ENCODE data around the gene ADIPOQ. TPM values are rescaled to one million over a fixed set of nuclear protein-coding genes. Genes with fewer than 3 reads are reported as not detected.
"Not testable (repeated sequence)": the region's sequence is repeated elsewhere in the genome, so short reads cannot be mapped to it uniquely, and the experiment has no call there.

ADIPOQ gene
- total and polyA plus RNA-seq, 2 of the 13 experiments (the other 11 are each of a cell fraction or from before 2014, with no cell fraction given): not detected

DNA sequence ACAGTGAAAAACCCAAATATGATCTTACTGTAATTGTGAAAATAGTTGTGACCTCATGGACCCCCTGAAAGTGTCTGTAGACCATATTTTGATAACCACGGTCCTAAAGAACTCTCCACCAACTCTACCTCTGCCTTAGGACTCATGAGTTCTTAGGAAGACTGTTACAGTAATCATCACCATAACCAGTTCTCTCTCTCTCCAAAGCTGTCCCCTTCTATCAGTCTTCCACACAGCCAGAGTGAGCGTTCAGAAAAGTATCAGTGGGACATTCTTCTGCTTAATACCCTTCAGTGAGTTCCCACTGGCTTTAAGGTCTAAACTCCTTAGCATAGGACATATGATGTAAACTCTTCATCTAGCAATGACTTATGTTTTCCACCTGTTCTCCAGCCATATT lies 60.2 kb downstream of the ADIPOQ start:
- FAIRE-seq (no peak), DNase-seq (ENCODE audit: low spot score) (no peak), ATAC-seq (no peak)
- Histone ChIP-seq H3K9ac (ENCODE audit: insufficient read depth, low read depth, low read length) (no peak overlapping the region), H2AFZ (ENCODE audit: low read length) (no peak overlapping the region), H3K4me1 (ENCODE audit: insufficient read depth, low read length) (peaks cover 21% of the 10 kb centered on the region), H3K27me3 (ENCODE audit: control insufficient read depth in 1 of 2, insufficient read depth in 2 of 2, low read length in 2 of 2) (no peaks in the 10 kb centered on the region; a peak in 1 of 5 replicates), H3K9me3 (ENCODE audit: low read length) (no peaks in the 10 kb centered on the region), H3K4me2 (ENCODE audit: low read depth, low read length) (no peak overlapping the region), H3K79me2 (ENCODE audit: insufficient read depth, low read length) (no peaks in the 10 kb centered on the region), H3K27ac (ENCODE audit: extremely low read length, insufficient read depth, low read length) (no peak overlapping the region), H3K36me3 (replicated peaks in 1 of 2; ENCODE audit: control insufficient read depth in 1 of 2, insufficient read depth in 2 of 2, low read length in 2 of 2) (no peaks in the 10 kb centered on the region), H4K20me1 (ENCODE audit: insufficient read depth, low read length) (no peaks in the 10 kb centered on the region), H3K4me3 (replicated peaks in 1 of 3; ENCODE audit: insufficient read depth in 1 of 3, low read depth in 2 of 3, low read length in 3 of 3) (no peak overlapping the region)
- CTCF ChIA-PET (ENCODE audit: low intra/inter-chr PET ratio, low total read pairs): no interaction called here
- intact Hi-C loops (cut with micrococcal nuclease; ENCODE audit: unreplicated experiment) (no loop called here), in situ Hi-C loops (cut with HindIII; ENCODE audit: extremely low pct_ligation_motif_present, low pct_unique_long_range_greater_than_20kb) (no loop called here)
- no peak for TF ChIP-seq RFX1 (IDR thresholded peaks at IDR 0.05)
- no peak for TF ChIP-seq FOXP1 (IDR thresholded peaks at IDR 0.05)
- TF ChIP-seq FOXP1 (CRISPR knock-in tag; IDR thresholded peaks at IDR 0.05): no peak
- no peak for TF ChIP-seq CCAR2 (optimal IDR thresholded peaks at IDR 0.05; ENCODE audit: low read depth, low read length)
- TF ChIP-seq NCOA1 (CRISPR knock-in tag; IDR thresholded peaks at IDR 0.05): no peak
- TF ChIP-seq KLF15 (CRISPR knock-in tag; IDR thresholded peaks at IDR 0.05; ENCODE audit: borderline replicate concordance): no peak
- no peak for TF ChIP-seq HMG20B (CRISPR knock-in tag; conservative IDR thresholded peaks at IDR 0.05)
- TF ChIP-seq, protein P1, sequence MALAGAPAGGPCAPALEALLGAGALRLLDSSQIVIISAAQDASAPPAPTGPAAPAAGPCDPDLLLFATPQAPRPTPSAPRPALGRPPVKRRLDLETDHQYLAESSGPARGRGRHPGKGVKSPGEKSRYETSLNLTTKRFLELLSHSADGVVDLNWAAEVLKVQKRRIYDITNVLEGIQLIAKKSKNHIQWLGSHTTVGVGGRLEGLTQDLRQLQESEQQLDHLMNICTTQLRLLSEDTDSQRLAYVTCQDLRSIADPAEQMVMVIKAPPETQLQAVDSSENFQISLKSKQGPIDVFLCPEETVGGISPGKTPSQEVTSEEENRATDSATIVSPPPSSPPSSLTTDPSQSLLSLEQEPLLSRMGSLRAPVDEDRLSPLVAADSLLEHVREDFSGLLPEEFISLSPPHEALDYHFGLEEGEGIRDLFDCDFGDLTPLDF (CRISPR knock-in tag; IDR thresholded peaks at IDR 0.05): no peak
- no peak for TF ChIP-seq SP4 (CRISPR knock-in tag; IDR thresholded peaks at IDR 0.05)
- no peak for TF ChIP-seq ZFP62 (CRISPR knock-in tag; IDR thresholded peaks at IDR 0.05)
- TF ChIP-seq CHCHD3 (CRISPR knock-in tag; IDR thresholded peaks at IDR 0.05): no peak
- TF ChIP-seq KLF13 (CRISPR knock-in tag; IDR thresholded peaks at IDR 0.05): no peak
- TF ChIP-seq DMAP1 (CRISPR knock-in tag; IDR thresholded peaks at IDR 0.05): no peak
- TF ChIP-seq SP5 (CRISPR knock-in tag; IDR thresholded peaks at IDR 0.05; ENCODE audit: borderline replicate concordance, low read depth): no peak
- TF ChIP-seq ZFP37 (CRISPR knock-in tag; IDR thresholded peaks at IDR 0.05; ENCODE audit: borderline replicate concordance): no peak
- TF ChIP-seq, protein P2, sequence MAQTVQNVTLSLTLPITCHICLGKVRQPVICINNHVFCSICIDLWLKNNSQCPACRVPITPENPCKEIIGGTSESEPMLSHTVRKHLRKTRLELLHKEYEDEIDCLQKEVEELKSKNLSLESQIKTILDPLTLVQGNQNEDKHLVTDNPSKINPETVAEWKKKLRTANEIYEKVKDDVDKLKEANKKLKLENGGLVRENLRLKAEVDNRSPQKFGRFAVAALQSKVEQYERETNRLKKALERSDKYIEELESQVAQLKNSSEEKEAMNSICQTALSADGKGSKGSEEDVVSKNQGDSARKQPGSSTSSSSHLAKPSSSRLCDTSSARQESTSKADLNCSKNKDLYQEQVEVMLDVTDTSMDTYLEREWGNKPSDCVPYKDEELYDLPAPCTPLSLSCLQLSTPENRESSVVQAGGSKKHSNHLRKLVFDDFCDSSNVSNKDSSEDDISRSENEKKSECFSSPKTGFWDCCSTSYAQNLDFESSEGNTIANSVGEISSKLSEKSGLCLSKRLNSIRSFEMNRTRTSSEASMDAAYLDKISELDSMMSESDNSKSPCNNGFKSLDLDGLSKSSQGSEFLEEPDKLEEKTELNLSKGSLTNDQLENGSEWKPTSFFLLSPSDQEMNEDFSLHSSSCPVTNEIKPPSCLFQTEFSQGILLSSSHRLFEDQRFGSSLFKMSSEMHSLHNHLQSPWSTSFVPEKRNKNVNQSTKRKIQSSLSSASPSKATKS (CRISPR knock-in tag; IDR thresholded peaks at IDR 0.05): no peak
- TF ChIP-seq, protein P3, sequence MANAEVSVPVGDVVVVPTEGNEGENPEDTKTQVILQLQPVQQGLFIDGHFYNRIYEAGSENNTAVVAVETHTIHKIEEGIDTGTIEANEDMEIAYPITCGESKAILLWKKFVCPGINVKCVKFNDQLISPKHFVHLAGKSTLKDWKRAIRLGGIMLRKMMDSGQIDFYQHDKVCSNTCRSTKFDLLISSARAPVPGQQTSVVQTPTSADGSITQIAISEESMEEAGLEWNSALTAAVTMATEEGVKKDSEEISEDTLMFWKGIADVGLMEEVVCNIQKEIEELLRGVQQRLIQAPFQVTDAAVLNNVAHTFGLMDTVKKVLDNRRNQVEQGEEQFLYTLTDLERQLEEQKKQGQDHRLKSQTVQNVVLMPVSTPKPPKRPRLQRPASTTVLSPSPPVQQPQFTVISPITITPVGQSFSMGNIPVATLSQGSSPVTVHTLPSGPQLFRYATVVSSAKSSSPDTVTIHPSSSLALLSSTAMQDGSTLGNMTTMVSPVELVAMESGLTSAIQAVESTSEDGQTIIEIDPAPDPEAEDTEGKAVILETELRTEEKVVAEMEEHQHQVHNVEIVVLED (CRISPR knock-in tag; IDR thresholded peaks at IDR 0.05; ENCODE audit: borderline replicate concordance): no peak
- POLR2A ChIA-PET: no interaction called here
- 63% methylated on average over 2 of the region's 2 CpGs for WGBS (ENCODE audit: low lambda C conversion rate)
- BruUV-seq (replicated peaks): no TSS peak

DNA sequence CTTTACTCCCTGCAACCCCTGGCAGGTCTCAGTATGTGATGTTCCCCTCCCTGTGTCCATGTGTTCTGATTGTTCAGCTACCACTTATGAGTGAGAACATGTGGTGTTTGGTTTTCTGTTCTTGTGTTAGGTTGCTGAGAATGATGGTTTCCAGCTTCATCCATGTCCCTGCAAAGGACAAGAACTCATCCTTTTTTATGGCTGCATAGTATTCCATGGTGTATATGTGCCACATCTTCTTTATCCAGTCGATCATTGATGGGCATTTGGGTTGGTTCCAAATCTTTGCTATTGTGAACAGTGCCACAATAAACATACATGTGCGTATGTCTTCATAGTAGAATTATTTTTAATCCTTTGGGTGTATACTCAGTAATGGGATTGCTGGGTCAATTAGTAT lies 61.2 kb downstream of the ADIPOQ start:
- H3K36me3 ChIP-seq (replicated peaks in 1 of 2; ENCODE audit: control insufficient read depth in 1 of 2, insufficient read depth in 2 of 2, low read length in 2 of 2); H3K9me3 ChIP-seq (ENCODE audit: low read length); H3K27me3 ChIP-seq (ENCODE audit: control insufficient read depth in 1 of 2, insufficient read depth in 2 of 2, low read length in 2 of 2); H3K4me3 ChIP-seq (replicated peaks in 1 of 3; ENCODE audit: insufficient read depth in 1 of 3, low read depth in 2 of 3, low read length in 3 of 3); H3K4me2 ChIP-seq (ENCODE audit: low read depth, low read length); DNase-seq (ENCODE audit: low spot score); H3K27ac ChIP-seq (ENCODE audit: extremely low read length, insufficient read depth, low read length); FAIRE-seq; H3K79me2 ChIP-seq (ENCODE audit: insufficient read depth, low read length); H3K9ac ChIP-seq (ENCODE audit: insufficient read depth, low read depth, low read length); in situ Hi-C loops (cut with HindIII; ENCODE audit: extremely low pct_ligation_motif_present, low pct_unique_long_range_greater_than_20kb); H2AFZ ChIP-seq (ENCODE audit: low read length); BruUV-seq (replicated peaks); POLR2A ChIA-PET; H4K20me1 ChIP-seq (ENCODE audit: insufficient read depth, low read length); intact Hi-C loops (cut with micrococcal nuclease; ENCODE audit: unreplicated experiment); CTCF ChIA-PET (ENCODE audit: low intra/inter-chr PET ratio, low total read pairs); ATAC-seq: not testable (repeated sequence)
- peaks cover 31% of the 10 kb centered on the region for H3K4me1 ChIP-seq (ENCODE audit: insufficient read depth, low read length)
- 95% methylated on average over 2 of the region's 2 CpGs for WGBS (ENCODE audit: low lambda C conversion rate)
